ENCODE data around the gene IGFBP1. TPM values are rescaled to one million over a fixed set of nuclear protein-coding genes. Genes with fewer than 3 reads are reported as not detected.

IGFBP1 gene
- total and polyA plus RNA-seq, 2 donors (not counting 1 experiment from before 2014, with no cell fraction given), result not detected

- H3K4me3 Mint-ChIP-seq, result no peak overlapping the region
- peaks cover 2% of the 10 kb centered on the region for H3K4me1 Mint-ChIP-seq
- Histone ChIP-seq H3K36me3 (replicated peaks in 1 of 2; ENCODE audit: control extremely low read depth in 1 of 2, control insufficient read depth in 1 of 2, extremely low read depth in 1 of 2, insufficient read depth in 2 of 2, low read length in 1 of 2) (no peaks in the 10 kb centered on the region), H3K9me3 (ENCODE audit: control extremely low read depth in 1 of 3, control insufficient read depth in 2 of 3, insufficient read depth in 1 of 3, low read length in 2 of 3) (no peaks in the 10 kb centered on the region), H3K27ac (ENCODE audit: low read length in 2 of 2) (no peak overlapping the region), H4K20me1 (ENCODE audit: control insufficient read depth, insufficient read depth, low read length, poor library complexity, severe bottlenecking) (no peaks in the 10 kb centered on the region), H3K27me3 (replicated peaks in 1 of 4; ENCODE audit: control extremely low read depth in 1 of 4, control insufficient read depth in 3 of 4, insufficient read depth in 4 of 4, low read length in 3 of 4) (peaks cover 0 to 46% (median 26%) of the 10 kb centered on the region in 4 experiments), H2AFZ (ENCODE audit: insufficient read depth, low read depth, low read length, poor library complexity, severe bottlenecking) (no peak overlapping the region), H3K4me3 (ENCODE audit: control extremely low read depth in 1 of 5, extremely low read depth in 1 of 5, insufficient read depth in 1 of 5, low read depth in 2 of 5, low read length in 4 of 5) (no peak overlapping the region), H3K79me2 (ENCODE audit: control insufficient read depth, insufficient read depth, low read length) (no peaks in the 10 kb centered on the region), H3K4me1 (ENCODE audit: control insufficient read depth in 2 of 2, insufficient read depth in 2 of 2, low read length in 2 of 2) (no peaks in the 10 kb centered on the region), H3K4me2 (replicated peaks; ENCODE audit: low read depth, low read length, poor library complexity, severe bottlenecking) (no peak overlapping the region), H3K9ac (ENCODE audit: low read length) (no peak overlapping the region)
- TF ChIP-seq CTCF (IDR thresholded peaks at IDR 0.05) (no peak), EZH2 (IDR thresholded peaks at IDR 0.05; ENCODE audit: borderline replicate concordance, insufficient read depth, low read depth, low read length, poor library complexity, severe bottlenecking) (no peak)
- WGBS (ENCODE audit: insufficient coverage), result 83% methylated on average over 7 of the region's 10 CpGs
- POLR2A ChIA-PET, result no interaction called here
- H3K9me3 Mint-ChIP-seq (ENCODE audit: insufficient read depth), result no peaks in the 10 kb centered on the region
- DNase-seq, result no peak
- no peak for ATAC-seq (ENCODE audit: low read depth)
- CTCF ChIA-PET, result interaction anchor here (1.1 to 1.7 kb wide), 6 partner anchors 9 to 1364 kb away, joined by 3 to 12 read pairs (median 4); no protein-coding TSS in a partner anchor
- H3K27ac Mint-ChIP-seq, result no peak overlapping the region
- peaks cover 72% of the 10 kb centered on the region for H3K27me3 Mint-ChIP-seq
- intact Hi-C loops (cut with micrococcal nuclease), result no loop called here
Measured at GRCh38 chr7:45891462-45892402, 3.4 kb downstream of the IGFBP1 start.

Data from B cell (primary cell).